Kidney epithelial cell (primary cell): ENCODE results near the gene DBH. TPM values are rescaled to one million over a fixed set of nuclear protein-coding genes. Genes with fewer than 3 reads are reported as not detected.

Experiments used
- DNase-seq: peaks from one replicate; pipeline ENCODE4 v3.0.0-alpha.2; 2010; ENCODE audit warnings: low read depth
- H3K27me3 ChIP-seq: 2 replicates; pipeline ENCODE4 v1.6.0; 2011; ENCODE audit warnings: low read length; ENCODE audit not compliant: control insufficient read depth, insufficient read depth
- H3K36me3 ChIP-seq: 2 replicates; pipeline ENCODE4 v1.5.1; 2011; ENCODE audit warnings: low read length; ENCODE audit not compliant: control insufficient read depth, insufficient read depth
- H3K4me3 ChIP-seq: 2 replicates; pipeline ENCODE4 v1.5.1; 2011; ENCODE audit warnings: low read depth, mild to moderate bottlenecking, control low read depth, low read length
- total RNA-seq: library from RNA; depleted of rRNA; stranded (reverse); fragments of >200 nt; gene quantifications from 2 replicates; pipeline ENCODE4 v1.2.3, GENCODE V29; 2015
- TF ChIP-seq, protein P1 (sequence below): IDR thresholded peaks from 2 replicates; pipeline ENCODE4 v1.5.1; 2011; ENCODE audit warnings: mild to moderate bottlenecking, moderate library complexity, low read length, control low read depth, inconsistent platforms; ENCODE audit not compliant: insufficient read depth, poor library complexity, severe bottlenecking

The DBH gene
- total RNA-seq, 1 donor from 2014 or later, result not detected

- TF ChIP-seq, protein P1, sequence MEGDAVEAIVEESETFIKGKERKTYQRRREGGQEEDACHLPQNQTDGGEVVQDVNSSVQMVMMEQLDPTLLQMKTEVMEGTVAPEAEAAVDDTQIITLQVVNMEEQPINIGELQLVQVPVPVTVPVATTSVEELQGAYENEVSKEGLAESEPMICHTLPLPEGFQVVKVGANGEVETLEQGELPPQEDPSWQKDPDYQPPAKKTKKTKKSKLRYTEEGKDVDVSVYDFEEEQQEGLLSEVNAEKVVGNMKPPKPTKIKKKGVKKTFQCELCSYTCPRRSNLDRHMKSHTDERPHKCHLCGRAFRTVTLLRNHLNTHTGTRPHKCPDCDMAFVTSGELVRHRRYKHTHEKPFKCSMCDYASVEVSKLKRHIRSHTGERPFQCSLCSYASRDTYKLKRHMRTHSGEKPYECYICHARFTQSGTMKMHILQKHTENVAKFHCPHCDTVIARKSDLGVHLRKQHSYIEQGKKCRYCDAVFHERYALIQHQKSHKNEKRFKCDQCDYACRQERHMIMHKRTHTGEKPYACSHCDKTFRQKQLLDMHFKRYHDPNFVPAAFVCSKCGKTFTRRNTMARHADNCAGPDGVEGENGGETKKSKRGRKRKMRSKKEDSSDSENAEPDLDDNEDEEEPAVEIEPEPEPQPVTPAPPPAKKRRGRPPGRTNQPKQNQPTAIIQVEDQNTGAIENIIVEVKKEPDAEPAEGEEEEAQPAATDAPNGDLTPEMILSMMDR, result no peak
- Histone ChIP-seq H3K36me3 (no peaks in the 10 kb centered on the region), H3K27me3 (peaks cover 37% of the 10 kb centered on the region), H3K4me3 (no peak overlapping the region)
- DNase-seq, result no peak
These were observed 21.5 kb upstream of the DBH start for GRCh38 chr9:133614678-133615077.

DNA sequence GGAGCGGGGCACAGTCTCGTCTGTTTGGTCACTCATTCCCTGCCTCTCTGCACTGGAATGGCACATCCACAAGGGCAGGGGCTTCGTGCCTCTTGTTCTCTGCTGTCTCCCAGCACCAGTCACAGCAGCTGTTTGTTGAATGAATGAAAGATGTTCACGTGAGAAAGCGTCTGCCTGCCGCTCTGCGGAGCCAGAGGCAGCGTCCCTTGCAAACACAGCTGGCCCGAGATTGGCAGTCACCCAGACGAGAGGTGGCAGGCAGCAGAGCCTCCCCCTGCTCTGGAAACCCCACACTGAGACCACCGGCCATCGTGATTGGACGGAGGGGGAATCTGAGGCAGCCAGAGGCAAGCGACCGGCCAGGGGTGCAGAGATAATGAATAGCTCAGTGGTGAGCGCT is 21.0 kb upstream of the DBH start:
- H3K27me3 ChIP-seq, result peaks cover 39% of the 10 kb centered on the region
- TF ChIP-seq, protein P1, result no peak
- no peak for DNase-seq
- H3K4me3 ChIP-seq, result no peak overlapping the region
- H3K36me3 ChIP-seq, result no peaks in the 10 kb centered on the region

DNA sequence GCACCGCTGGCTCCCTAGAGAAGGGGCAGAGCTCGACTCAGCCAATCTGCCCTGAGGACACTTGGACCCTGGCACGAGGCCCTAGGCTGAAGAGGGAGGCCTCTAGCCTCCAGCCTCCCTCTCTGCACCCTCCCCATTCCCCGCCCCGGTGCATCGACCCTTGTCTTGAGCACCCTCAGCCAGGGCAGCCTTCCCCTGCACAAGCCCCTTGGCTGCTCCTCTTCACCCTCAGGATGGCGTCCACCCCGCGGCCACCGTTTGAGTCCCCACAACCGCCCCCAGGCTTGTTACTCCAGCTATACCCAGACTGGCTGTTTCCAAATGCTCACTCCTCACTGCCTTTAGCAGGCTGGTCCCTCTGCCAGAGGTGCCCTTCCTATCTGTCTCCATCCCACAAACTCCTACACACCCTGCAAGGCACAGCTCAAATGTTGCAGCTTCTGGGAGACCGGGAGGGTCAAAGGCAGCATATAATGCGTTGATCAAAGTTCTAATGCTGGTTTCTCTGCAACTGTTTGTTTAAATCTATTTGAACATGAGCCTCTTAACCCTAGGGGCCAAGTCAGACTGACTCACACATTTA is 20.5 kb upstream of the DBH start:
- Histone ChIP-seq H3K36me3 (no peaks in the 10 kb centered on the region), H3K27me3 (peaks cover 40% of the 10 kb centered on the region), H3K4me3 (no peak overlapping the region)
- no peak for DNase-seq
- TF ChIP-seq, protein P1, result no peak

- Histone ChIP-seq H3K4me3 (no peak overlapping the region), H3K27me3 (peaks cover 40% of the 10 kb centered on the region), H3K36me3 (no peaks in the 10 kb centered on the region)
- TF ChIP-seq, protein P1, result no peak
- DNase-seq, result no peak
These were observed 19.3 kb upstream of the DBH start for GRCh38 chr9:133616643-133617405.

DNA sequence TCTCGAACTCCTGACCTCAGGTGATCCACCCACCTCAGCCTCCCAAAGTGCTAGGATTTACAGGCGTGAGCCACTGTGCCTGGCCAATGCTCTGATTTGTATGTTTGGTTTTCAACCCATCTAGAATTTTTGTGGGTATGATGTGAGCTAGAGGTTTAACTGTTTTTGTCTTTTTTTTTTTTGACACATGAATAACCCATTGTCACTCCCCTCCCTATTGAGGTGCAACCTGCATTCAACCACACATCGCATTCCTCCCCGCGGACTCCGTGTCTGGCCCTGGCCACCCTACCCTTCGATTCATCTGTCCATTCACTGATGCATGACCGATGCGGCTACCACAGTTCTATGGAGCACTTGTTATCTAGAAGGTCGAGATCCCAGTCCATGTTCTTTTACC is 17.4 kb upstream of the DBH start:
- Histone ChIP-seq H3K36me3 (no peaks in the 10 kb centered on the region), H3K27me3 (peaks cover 31% of the 10 kb centered on the region), H3K4me3 (no peak overlapping the region)
- TF ChIP-seq, protein P1, result no peak
- no peak for DNase-seq
